Stimulated activated CD8-positive, alpha-beta memory T cell treated with anti-CD3 and anti-CD28 coated beads, Interleukin-2, amount 100 ng/mL, for 48 hours (primary cell): ENCODE data around the gene ACBD4.

ENCODE experiments used
- DNase-seq, 2 donors: peaks; one replicate each; pipeline ENCODE4 v3.0.0-alpha.2; 2020; ENCODE audit warnings: low read depth in 2 of 2

Gene ACBD4, protein sequence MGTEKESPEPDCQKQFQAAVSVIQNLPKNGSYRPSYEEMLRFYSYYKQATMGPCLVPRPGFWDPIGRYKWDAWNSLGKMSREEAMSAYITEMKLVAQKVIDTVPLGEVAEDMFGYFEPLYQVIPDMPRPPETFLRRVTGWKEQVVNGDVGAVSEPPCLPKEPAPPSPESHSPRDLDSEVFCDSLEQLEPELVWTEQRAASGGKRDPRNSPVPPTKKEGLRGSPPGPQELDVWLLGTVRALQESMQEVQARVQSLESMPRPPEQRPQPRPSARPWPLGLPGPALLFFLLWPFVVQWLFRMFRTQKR

GRCh38 chr17:45135192-45135977 lies at the start of gene ACBD4:
Gene ACBD4 (plus strand): TSS chr17:45135687. CDS start chr17:45136145, 458 bp downstream.
- DNase-seq: peak; percentile 93 to 95

DNA sequence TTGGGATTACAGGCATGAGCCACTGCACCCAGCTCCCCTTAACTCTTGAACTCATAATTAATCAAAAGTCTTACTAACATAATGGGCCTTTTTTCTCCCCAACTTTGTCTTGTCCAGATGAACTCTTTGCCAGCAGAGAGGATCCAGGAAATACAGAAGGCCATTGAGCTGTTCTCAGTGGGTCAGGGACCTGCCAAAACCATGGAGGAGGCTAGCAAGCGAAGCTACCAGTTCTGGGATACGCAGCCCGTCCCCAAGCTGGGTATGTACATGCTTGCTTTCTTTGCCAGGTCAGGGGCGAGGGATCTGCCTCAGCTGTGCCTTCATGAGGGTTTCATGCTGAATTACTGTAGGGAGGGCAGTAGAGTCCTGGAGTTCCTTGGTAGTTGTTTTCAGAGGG lies 49.1 kb upstream of the ACBD4 start:
- no peak for DNase-seq

- DNase-seq: no peak
These were observed 48.5 kb upstream of the ACBD4 start for GRCh38 chr17:45086865-45087503.

GRCh38 chr17:45087504-45087975 lies 47.9 kb upstream of the ACBD4 start:
- no peak for DNase-seq

DNA sequence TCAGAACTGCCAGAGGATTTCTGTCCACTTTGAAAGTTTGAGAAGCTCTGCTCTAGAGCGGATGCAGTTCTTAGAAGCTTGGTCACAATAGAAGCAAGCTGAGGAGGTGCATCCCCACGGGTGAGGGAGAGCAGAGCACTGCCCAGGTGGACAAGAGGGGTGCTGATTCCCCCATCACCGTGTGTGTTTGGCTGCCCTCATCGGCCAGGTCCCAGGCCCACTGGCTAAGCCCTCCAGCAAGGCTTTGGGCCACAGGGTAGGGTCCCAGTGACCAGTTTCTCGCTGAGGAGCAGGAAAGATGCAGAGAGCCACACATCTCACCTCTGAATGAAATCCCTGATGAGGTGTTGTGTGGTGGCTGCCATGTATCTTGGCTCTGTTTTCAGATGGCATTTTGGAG lies 47.5 kb upstream of the ACBD4 start:
- DNase-seq: no peak

GRCh38 chr17:45088741-45089140 lies 46.7 kb upstream of the ACBD4 start:
- no peak for DNase-seq

GRCh38 chr17:45090711-45091110 lies 44.8 kb upstream of the ACBD4 start:
- DNase-seq: no peak

- DNase-seq: no peak
These were observed 43.6 kb upstream of the ACBD4 start for GRCh38 chr17:45091778-45092425.

DNA sequence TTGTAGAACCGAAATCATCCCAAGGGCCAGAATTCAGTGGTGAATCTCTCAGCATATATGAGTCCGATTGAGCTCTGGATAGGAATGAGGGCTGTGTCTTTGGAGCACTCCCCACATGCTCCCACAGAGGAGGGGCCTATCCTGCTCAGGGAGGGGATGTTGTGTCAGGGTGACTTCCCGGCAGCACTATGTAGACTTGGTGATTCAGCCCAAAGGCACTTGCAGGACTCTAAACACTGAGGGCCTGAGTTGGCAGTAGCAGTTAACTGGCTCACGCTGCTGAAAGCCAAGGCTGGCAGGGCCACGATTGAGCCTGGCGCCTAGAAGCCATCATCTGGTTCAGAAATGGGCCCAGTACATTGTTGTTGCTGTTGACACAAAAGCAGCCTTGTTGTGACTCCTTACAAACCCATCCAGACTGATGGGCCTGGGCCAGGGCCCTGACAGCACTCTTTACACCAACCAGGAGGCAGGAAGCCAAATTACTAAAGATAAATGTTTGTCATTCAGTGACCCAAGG lies 42.5 kb upstream of the ACBD4 start:
- DNase-seq: no peak

- no peak for DNase-seq
These were observed 41.9 kb upstream of the ACBD4 start for GRCh38 chr17:45093444-45094110.

GRCh38 chr17:45096141-45096540 lies 39.3 kb upstream of the ACBD4 start:
- no peak for DNase-seq

GRCh38 chr17:45096926-45097325 lies 38.6 kb upstream of the ACBD4 start:
- no peak for DNase-seq

GRCh38 chr17:45098081-45098868 lies 37.2 kb upstream of the ACBD4 start:
- no peak for DNase-seq

GRCh38 chr17:45098869-45099616 lies 36.4 kb upstream of the ACBD4 start:
- peak; percentile 61 to 64 for DNase-seq

DNA sequence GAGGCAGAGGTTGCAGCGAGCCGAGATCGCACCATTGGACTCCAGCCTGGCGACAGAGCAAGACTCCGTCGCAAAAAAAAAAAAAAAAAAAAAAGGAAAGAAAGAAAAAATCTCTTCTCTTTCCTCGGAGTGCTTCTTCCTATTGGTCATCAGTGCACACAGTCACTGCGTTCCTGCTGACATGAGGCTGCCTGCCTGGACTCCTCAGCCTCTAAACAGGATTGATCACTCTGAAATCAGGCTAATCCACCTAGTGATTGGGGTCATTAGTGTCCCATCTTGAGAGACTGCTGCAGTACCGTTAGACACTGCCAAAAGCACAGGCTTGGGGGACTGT lies 34.0 kb upstream of the ACBD4 start:
- no peak for DNase-seq

- no peak for DNase-seq
These were observed 33.3 kb upstream of the ACBD4 start for GRCh38 chr17:45101883-45102811.

- DNase-seq: no peak
These were observed 32.6 kb upstream of the ACBD4 start for GRCh38 chr17:45102856-45103255.

DNA sequence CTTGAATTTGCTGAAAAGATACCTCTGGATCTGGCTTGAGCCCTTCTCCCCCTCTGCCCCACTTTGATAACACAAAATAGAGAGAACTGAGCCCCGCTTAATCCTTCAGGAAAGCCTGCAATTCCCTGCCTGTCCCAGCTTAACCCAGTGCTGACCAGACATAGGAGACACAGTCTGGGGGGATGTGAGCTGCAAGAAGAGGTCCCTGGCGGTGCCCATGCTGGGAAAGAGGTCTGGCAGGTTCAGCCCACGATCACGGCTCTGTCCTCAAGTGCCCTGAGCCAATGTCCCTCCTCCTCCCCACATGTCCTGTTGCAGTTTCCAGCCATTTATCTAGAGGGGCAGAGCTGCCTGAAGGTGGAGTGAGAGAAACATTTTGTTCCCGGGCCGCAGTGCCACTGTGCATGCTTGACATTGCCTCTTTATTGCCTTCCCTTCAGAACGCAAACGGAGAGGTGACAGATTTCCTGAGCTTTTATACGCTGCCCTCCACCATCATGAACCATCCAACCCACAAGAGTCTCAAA lies 32.2 kb upstream of the ACBD4 start:
- no peak for DNase-seq

GRCh38 chr17:45104029-45104428 lies 31.5 kb upstream of the ACBD4 start:
- no peak for DNase-seq
